Amniotic stem cell (primary cell): Measurements from ENCODE around the gene DHX16.
A peak's percentile ranks its signal among the peaks of the same experiment; 100 is the strongest.
"Not testable (repeated sequence)": the region's sequence is repeated elsewhere in the genome, so short reads cannot be mapped to it uniquely, and the experiment has no call there.

ENCODE experiments used
- DNase-seq: peaks from one replicate; lab custom pipeline; 2025; lab: John Stamatoyannopoulos, UW

Gene DHX16

DNA sequence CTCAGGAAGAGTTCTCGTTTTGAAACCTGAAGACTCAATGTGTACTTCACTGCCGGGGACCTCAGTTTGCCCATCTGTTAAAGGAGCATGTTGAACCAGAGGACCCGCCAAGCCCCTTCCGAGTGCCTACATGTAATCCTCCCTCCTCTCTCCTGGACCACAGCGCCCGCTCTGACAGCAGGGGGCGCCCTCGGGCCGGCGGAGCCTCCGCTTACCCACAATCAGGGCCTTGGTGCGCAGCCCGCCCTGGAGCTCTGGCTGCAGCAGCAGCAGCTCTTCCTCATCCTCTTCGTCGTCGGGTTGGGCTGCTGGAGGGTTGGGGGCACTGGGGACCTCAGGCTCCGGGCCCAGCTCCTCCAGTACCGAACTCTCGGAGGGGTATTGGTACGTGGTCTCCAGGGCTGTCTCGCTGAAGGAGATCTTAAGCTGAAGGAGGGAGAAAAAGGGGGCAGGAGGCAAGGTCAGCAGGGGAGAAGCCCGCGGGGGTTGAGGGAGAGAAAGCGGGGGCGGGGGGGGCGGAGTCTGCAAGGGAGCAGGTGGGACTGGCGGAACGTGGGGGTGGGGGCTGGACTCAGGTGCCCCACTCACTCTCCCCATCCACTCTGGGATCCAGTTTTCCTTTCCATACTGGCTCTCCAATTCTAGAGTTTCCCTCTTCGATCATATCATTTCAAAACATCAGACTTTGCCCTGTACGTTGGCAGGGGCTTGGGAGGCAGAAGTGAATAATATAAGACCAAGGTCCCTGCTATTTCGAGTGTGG, 6.3 kb upstream of the DHX16 start:
- DNase-seq = no peak

DNA sequence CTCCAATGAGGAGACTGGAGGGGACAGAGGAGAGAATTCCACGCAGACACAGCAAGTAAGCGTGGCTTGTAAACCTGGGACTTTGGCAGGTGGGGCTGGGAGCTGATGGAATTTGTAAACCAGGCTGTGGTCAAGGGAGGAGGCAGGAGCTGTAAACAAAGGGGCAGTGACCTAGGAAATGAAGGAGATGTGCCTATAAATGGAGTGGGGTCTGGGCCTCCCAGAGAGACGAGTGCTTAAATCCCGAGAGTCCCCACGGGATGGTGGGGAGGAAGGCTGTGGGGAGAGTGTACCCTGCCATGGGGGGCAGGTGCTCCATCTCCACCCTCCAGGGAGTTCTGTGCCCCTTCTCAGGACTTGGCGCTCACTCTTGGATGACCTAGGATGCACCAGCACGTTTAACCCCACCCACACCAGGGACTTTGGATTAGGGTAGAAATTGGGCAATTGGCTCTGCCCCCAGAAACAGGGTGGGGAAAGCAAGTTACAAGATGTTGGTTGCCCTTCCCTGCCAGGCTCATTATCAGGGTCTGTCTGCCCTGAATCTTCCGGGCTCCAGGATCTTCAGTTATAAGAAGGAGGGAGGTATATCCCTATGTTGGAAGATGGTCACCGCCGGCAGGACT, 4.0 kb upstream of the DHX16 start:
- no peak for DNase-seq

DNA sequence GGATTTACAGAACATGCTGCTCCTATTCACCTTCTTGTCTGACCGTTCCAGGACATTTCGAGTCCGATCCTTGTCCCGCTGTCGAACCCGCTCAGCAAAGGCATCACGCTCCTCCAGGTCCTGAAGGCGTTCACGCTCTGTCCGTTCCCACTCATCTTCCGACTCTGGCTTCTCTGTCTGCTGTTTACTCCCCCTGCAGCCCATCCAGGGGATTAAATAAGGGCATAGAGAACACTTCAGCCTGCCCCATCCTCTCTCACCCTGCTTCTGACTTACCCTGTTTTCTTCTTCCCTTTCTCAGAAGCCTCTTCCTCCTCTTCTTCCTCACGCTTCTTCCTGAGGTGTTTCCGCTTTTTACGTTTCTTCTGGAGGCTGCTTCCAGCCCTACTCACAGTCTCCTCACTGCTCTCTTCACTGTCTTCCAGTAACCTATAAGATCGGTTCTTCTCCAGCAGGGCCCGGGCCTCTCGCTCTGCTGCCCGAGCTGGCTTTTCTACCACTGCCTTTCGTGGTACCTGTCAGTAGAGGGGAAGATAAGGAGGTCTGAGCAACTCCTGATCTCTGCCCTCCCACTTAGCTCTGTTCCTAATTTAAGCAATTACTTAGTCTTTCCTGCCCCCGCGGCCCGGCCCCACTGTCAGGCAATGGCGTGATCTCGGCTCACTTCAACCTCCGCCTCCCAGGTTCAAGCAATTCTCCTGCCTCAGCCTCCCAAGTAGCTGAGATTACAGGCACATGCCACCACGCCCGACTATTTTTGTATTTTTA, 1.9 kb downstream of the DHX16 start:
- no peak for DNase-seq

DNA sequence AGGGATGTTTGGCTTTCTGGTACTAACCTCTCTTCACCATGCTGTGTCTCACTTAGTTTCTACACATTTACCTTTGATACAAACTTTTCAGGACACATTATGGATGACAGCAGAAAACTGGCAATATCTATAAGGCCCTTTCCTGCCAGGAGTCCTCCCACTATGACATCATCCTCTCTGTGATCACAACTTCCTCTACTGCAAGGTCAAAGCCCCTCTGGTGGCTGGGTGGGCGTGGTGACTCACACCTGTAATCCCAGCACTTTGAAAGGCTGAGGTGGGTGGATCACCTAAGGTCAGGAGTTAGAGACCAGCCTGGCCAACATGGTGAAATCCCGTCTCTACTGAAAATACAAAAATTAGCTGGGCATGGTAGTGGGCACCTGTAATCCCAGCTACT, 6.5 kb downstream of the DHX16 start:
- not testable (repeated sequence) for DNase-seq

DNA sequence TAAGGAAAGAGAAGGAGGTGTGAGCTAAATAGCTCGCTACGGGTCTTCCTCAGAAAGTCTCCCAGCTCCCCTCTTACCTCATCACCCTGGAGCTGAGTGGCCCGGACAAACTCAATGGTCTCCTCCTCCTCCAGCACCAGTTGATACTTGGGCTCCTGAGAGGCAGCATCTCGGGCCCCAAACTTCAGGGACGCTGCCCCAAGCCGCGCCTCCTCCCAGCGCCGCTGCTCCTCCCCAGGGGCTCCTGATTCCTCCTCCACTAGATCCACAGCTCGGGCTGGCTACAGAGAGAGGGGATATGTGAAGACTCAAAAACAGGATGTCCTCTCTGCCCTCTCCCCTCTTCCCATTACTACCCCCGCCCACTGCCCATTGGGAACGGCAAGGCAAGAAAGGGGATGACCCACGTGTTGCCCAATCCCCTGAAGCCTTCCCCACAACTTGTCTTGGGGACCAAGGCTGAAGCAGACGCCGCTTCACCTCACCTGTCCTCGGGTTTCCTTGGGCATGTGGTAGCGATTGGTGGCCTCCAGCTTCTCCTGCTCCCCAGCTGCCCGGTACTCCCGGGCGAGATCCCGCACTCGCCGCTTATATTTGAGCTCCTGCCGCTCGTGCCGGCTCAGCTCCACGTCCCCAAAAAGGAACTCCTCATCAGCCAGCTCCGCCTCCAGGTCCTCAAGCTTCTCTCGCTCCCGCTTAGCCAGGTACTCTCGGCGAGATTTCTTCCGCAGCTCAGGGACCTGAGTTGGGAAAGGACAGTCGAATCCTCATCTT, 7.6 kb downstream of the DHX16 start:
- no peak for DNase-seq

DNA sequence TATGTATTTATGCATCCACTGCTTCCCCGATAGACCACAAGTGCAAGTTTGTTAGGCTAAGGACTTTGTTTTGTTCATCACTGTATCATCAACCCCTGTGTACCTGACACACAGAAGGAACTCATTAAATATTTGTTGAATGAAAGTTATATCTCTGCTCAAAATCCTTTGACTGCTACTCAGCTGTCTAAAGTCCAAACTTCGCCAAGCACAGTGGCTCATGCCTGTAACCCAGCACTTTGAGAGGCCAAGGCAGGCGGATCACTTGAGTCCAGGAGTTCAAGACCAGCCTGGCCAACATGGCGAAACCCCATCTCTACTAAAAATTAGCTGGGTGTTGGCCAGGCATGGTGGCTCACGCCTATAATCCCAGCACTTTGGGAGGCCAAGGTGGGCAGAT, 14.9 kb downstream of the DHX16 start:
- DNase-seq = not testable (repeated sequence)

DNA sequence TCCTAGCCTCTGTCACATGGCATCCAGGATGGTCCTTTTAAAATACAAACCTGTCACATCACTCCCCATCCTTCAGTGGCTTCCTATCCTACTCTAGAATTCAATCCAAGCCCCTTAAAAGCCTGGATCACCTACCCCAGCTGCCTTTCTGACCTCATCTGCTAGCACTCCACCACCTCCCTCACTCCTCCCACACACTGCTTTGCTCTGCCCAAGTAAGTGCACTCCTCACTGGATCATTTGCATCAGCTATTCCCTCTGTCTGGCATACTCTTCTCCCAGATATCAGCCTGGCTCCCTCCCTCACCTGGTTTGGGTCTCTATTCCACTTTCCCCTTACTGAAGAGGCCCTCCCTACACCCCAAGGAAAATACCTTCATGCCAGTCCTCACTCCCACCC, 15.4 kb downstream of the DHX16 start:
- DNase-seq = no peak

DNA sequence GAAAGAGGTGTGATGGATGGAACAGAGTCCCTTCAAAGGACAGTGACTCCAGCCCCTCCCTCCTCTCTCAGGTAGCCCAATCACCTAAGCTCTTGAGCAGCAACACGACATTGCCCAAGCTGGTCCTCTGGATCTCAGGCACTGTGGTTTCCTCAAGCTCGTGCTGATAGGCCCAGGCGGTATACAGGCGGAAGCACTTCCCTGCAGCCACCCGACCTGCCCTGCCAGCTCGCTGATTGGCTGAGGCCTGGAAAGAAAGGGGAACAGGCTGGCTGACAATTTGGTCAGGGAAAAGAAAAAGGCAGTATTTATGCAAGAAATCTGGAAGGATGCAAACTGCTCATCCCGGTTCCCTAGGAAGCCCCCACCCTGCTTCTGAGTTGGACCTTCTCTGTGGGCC, 16.3 kb downstream of the DHX16 start:
- no peak for DNase-seq

DNA sequence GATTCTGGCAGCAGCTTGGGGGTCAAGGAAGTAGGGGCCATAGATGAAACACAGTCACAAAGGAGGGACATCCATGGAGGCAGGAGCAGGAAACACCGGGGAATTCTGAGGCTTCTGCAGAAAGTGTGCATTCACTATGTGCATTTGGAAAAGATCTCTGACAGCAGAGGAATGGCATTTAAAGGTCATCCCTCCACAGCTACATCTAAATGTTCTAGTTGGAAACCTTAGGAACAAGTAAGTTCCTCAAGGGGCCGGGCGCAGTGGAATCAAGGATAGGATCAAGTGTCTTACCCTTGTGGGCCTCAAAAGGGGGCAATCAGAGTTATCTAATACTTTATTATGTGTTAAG, 17.1 kb downstream of the DHX16 start:
- DNase-seq = no peak

DNA sequence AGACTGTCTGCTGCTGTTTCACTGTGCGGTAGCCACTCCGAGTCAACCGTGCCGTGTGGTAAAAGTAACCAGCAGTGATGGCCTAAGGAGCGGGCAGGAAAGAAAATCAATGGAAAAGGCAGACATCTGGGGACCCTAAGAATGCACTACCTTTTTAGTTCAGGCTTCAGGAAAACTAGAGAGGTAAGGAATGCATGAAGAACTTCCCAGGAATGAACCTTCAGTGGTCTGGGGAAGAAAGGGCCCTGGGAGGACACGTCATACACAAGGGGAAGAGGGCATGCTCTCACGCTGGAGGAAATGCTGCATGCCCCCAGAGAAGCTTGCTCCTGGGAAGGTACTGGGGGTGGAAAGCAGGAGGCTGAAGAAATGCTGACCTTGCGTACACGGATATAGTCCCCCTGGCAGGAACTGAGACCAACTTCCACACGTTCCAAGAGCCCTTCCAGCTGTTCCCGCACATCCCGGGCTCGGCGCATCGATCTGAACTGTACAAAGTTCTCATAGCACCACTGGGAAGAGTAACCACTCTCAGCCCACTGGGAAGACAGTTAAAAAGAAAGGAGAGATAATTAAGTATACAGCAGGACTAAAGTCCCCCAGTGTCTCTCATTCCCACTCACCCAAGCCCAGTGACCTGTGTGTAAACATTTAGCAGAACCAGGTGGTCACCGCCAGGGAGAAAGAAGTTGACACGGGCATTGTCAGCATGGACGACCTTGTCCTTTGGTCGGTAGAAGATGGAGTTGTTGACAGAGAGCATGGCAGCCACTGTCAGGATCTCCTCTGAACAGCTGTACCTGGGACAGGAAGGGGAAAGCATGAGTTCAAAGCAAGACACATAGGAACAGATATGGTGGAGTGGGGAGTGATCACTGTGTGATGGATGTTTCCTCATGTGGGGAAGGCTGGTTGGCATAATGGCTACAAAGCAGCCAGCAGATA, 17.7 kb downstream of the DHX16 start:
- no peak for DNase-seq

DNA sequence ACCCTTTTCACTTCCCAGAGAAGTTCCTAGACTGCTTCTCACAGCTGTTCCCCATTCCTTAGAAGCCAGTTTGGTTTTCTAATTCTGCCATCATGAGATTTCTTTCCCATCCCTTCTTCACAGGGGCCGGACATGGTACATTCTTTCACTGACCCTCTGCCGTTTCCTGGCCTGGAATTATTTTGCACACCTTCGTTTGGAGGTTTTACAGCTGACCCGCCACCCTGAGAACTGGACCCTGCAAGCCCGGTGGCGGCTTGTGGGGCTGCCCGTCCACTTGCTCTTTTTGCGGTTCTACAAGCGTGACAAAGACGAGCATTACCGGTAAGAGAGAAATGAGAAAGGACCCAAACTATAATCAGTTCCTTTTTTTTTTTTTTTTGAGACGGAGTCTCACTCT, 21.7 kb downstream of the DHX16 start:
- DNase-seq = no peak

DNA sequence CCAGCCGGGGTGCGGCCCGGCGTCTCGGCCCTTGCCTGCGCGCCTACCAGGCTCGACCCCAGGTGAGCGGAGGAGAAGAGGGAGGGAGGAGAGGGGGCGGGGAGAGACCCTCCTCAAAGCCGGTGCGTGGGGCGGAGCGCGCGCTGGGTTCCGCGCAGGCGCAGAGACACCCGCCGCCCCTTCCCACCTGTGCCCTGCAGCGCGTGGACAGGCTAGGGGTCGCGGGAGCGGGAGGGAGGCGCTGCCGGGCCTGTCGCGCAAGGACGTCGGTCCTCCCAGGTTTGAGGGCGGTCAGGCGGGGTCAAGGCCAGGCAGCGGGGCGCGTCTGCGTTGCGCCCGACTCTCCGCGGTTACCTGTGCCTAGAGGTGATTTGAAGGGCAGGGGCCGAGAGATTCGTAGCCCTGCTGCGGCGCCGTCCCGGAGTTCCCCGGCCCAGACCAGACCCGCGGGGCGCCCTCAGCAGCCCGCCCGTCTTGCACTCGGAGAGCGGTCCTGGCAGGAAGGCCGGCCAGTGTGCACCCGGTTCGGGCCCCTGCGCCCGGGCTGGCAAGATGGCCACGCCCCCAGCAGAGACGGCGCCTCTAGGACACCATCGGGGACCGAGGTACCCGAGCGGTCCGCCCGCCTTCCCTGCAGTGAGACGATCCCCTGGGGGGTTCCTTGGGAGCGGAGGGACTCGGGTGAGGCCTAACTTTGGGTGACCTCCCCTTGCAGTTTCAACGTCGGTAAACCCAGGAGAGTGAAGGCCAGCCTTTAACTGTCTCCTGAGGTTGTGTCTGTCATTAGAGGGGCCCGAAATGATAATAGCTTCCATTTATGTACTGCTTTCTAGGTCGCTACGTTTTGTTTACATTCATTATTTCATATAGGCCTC, 25.3 kb downstream of the DHX16 start:
- DNase-seq = peak; percentile 11

DNA sequence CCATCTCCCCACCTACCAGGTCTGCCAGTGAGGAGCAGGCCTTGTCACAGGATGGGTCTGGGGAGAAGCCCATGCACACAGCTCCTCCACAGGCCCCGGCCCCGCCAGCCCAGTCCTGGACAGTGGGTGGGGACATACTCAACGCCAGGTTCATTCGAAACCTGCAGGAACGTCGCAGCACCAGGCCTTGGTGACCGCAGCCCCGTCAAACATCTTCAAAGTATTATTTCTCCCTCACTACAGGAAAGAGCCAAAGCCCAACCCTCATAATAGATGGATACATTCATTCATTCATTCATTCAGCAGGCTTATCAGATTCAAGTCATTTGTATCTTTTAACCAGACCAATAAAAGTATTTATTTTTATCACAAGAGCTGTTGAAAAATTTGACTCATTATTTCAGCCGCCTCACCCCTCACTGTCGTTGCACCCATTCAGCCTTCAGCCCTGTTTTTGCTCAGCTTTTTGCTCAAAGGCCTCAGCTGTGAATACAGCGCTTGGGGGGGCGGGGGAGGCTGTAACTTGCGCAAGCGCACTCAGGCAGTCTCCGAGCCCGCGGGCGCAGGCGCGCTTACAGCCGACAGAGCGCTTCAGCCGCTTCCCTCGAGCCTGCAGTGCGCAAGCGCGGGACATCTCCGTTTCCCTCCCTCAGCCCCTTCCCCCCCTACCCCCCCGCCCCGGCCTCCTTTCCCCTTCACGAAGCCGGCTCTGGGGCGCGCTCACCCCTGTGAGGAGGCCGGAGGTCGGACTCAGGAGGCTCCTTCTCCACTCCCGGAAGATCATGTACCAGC, 26.2 kb downstream of the DHX16 start, which contains the start of gene C6orf136:
C6orf136 (plus strand) TSS at position 684 of the 792 bp plus-strand sequence; CDS start at position 783, 99 bp downstream.
- peak; percentile 74 for DNase-seq

DNA sequence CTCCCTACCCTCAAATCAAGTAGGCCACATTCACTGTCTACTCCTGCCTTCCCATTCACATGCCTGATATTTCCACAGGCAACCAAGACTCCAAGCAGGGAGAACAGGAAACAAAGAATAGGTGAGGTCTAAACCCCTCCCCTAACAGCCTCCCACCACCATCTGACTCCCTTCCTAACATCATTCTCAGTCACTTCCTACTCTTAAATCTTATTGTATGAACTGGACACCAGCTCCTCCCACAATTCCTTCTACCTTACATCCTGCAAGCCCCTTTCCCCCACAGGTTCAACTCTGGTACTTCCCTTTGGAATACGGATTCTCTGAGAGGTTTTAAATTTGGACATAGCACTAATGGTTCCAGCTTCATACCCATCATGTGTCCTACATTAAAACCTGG, 26.8 kb downstream of the DHX16 start:
- DNase-seq = no peak

DNA sequence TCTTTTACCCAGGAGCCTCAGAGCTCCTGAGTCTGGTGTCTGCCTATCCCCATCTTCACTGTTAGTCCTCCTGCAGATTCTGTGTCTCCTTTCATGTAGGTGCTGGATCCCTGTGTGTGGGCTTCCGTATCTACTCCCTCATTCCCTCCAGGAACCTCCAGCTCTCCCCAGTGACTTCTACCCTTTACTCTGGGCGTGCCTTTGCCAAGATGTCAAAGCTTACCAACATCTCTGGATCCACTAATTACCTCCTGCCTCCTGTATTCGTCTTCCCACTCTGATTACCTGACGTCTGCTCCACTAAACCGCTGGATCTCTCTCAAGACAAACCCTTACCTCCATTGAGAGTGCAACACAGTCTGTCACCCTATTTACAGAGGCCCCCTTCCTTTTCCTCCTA, 28.0 kb downstream of the DHX16 start:
- no peak for DNase-seq

DNA sequence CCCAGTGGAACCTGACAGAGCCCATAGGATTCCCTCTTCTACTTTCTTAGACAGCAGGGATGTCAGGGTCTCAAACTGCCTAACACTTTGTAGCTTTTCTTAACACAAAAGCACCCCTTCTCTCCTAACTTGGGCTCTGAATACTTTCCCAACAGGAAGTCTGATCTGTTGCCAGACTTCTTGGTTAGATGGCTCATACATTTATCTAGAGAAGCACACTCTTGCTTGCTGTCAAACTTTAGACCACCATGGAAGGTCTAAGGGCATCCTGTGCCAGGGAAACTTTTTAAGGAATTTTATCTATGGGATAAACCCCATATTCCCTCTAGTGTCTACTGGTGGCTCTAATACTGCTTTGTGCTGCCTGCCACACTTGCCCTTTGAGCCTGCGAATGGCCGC, 29.1 kb downstream of the DHX16 start:
- DNase-seq = no peak

DNA sequence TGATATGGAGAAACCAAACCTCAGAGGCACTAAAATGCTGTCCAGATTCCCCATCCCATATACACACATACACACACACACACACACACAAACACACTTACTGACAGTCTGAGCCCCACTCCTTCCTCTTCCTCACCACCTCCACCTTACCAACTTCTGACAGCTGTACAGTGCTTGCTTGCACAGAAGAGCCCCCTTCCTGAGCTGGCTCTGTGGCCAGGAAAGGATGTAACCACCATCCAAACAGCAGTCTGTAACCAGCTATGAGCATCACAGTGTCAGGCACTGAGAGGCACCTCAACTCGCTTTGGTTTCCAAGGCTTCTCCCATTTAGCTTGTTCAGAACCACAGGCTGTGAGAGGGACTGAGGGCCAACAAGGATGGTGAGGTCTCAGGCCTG, 31.8 kb downstream of the DHX16 start:
- DNase-seq = no peak

DNA sequence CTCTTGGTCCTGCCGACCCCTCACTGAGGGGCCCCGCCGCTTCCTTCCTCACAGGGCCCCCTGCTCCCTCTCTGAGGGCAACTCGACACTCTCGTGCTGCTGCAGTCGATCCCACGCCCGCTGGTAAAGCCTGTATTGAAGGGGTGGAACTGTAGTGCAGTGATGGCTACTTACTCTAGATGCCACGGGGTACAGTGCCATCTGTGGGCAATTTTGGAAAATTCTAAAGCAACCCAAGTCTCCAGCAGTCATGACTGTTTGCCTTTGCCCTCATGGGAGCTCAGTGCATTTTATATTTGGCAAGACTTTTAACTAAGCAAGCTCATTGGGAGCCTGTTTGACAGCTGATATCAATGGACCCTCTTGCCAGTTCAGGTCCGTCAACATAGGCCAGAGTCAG, 32.3 kb downstream of the DHX16 start:
- no peak for DNase-seq

DNA sequence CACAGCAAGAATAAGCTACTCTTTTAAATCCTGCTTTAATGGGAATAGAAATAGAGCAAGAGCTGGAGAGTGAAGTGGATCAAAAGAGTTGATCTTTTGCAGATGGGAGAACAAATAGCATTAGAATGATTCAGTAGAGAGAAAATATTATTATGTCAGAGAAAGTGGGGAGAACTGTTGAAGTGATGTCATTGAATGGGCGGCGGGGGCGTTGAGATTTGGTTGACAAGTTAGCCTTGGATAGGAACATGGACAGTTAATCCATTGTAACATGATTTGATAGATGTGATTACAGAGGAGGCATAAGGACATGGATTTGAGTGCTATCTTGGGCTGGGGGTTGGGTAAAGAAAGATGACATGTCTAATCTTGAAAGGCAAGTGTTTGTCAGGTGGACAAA, 37.0 kb downstream of the DHX16 start:
- no peak for DNase-seq
